K562 (cell line): ENCODE data around the gene SERPINE2. TPM values are rescaled to one million over a fixed set of nuclear protein-coding genes. Genes with fewer than 3 reads are reported as not detected.

Source experiments
- ATAC-seq: fragments of 200-7000 bp; cut with Tn5 transposase; 3 replicates; pipeline ENCODE4 v1.9.1; 2020; ENCODE audit warnings: moderate library complexity
- BruUV-seq: library from RNA; stranded (reverse); fragments of 400-500 nt; replicated peaks from 2 replicates; lab custom pipeline; 2021; lab: Mats Ljungman, UMichigan
- CTCF ChIA-PET: fragments of 300-600 bp; formaldehyde crosslinking; extraction: SDS; loops from one replicate; lab custom pipeline; 2021; ENCODE audit warnings: low intra/inter-chr PET ratio; lab: Yijun Ruan, JAX
- POLR2A ChIA-PET: fragments of 300-600, 350-650 bp; sonication (Branson Sonifier 250); formaldehyde crosslinking; extraction: SDS; loops from one replicate; lab custom pipeline; 2021; ENCODE audit warnings: antibody characterized with exemption, inconsistent platforms; lab: Yijun Ruan, JAX
- DNase-seq, 4 experiments: peaks; one replicate each; pipeline versions ENCODE4 v3.0.0 to v3.0.0-alpha.2; 2011 to 2018; ENCODE audit warnings: low spot score in 3 of 4, mixed read lengths in 3 of 4; ENCODE audit errors: extremely low read depth in 1 of 4
- FAIRE-seq: peaks from 2 replicates; lab custom pipeline; 2011; peaks lifted over from hg19 to GRCh38; lab: Jason Lieb, UNC
- H2AFZ ChIP-seq: 2 replicates; pipeline ENCODE4 v1.6.0; 2011; ENCODE audit warnings: low read depth, low read length, control low read depth, inconsistent platforms
- H3K27ac ChIP-seq: fragments of 200-600 bp; 3 replicates; pipeline ENCODE4 v1.8.0; 2011; ENCODE audit warnings: low read depth, mild to moderate bottlenecking, control low read depth, inconsistent platforms, low read length, moderate library complexity, mixed read lengths; ENCODE audit errors: extremely low read depth
- H3K27me3 ChIP-seq, 2 experiments: fragments of 300-600 bp in 1 of 2; 2 replicates in 1 of 2; 3 replicates in 1 of 2; pipeline versions ENCODE4 v1.6.0 to v1.8.0; 2011; ENCODE audit warnings: inconsistent platforms in 2 of 2, low read length in 2 of 2, mild to moderate bottlenecking in 1 of 2, mixed read lengths in 1 of 2, moderate library complexity in 1 of 2; ENCODE audit not compliant: control insufficient read depth in 2 of 2, insufficient read depth in 2 of 2
- H3K36me3 ChIP-seq: fragments of 300-600 bp; 3 replicates; pipeline ENCODE4 v1.8.0; 2011; ENCODE audit warnings: mild to moderate bottlenecking, low read length, inconsistent platforms; ENCODE audit not compliant: control insufficient read depth, insufficient read depth
- H3K4me1 ChIP-seq, 2 experiments: fragments of 200-600 bp in 1 of 2; replicated peaks in 1 of 2; 2 replicates in 1 of 2; 3 replicates in 1 of 2; pipeline versions ENCODE4 v1.5.1 to v1.8.0; 2011; ENCODE audit warnings: inconsistent platforms in 2 of 2, low read length in 2 of 2, mild to moderate bottlenecking in 1 of 2, mixed read lengths in 1 of 2, moderate library complexity in 1 of 2; ENCODE audit not compliant: control insufficient read depth in 2 of 2, insufficient read depth in 2 of 2
- H3K4me2 ChIP-seq: 2 replicates; pipeline ENCODE4 v1.6.1; 2011; ENCODE audit warnings: low read length, control low read depth, inconsistent platforms, mixed read lengths; ENCODE audit not compliant: insufficient read depth
- H3K4me3 ChIP-seq: fragments of 200-600 bp; sonication (generic), shearing (Covaris generic); 2 replicates; pipeline ENCODE4 v1.5.1; 2016; ENCODE audit warnings: control low read depth, inconsistent platforms
- H3K79me2 ChIP-seq: fragments of 200-600 bp; 3 replicates; pipeline ENCODE4 v1.8.0; 2011; ENCODE audit warnings: low read length, inconsistent platforms; ENCODE audit not compliant: control insufficient read depth, insufficient read depth
- H3K9ac ChIP-seq, 2 experiments: 2 replicates each; pipeline versions ENCODE4 v1.6.0 to v1.6.1; 2011; ENCODE audit warnings: low read depth in 2 of 2, low read length in 2 of 2, control low read depth in 1 of 2, inconsistent platforms in 1 of 2, mild to moderate bottlenecking in 1 of 2, mixed read lengths in 1 of 2; ENCODE audit not compliant: insufficient read depth in 1 of 2
- H3K9me1 ChIP-seq: one replicate; pipeline ENCODE4 v1.6.0; 2011; ENCODE audit warnings: inconsistent platforms, mild to moderate bottlenecking, low read length, moderate library complexity; ENCODE audit not compliant: control insufficient read depth, insufficient read depth
- H3K9me3 ChIP-seq: replicated peaks from 2 replicates; pipeline ENCODE4 v1.5.1; 2011; ENCODE audit warnings: low read depth, low read length, inconsistent platforms; ENCODE audit not compliant: control insufficient read depth, insufficient read depth
- H4K20me1 ChIP-seq: replicated peaks from 2 replicates; pipeline ENCODE4 v1.6.1; 2011; ENCODE audit warnings: low read length, inconsistent platforms, mixed read lengths; ENCODE audit not compliant: control insufficient read depth, insufficient read depth
- ASH1L ChIP-seq: fragments of 450-650 bp; IDR thresholded peaks from 2 replicates; pipeline ENCODE4 v1.6.1; 2018; ENCODE audit warnings: borderline replicate concordance, mild to moderate bottlenecking, low read depth; ENCODE audit not compliant: partially characterized antibody
- ESRRA ChIP-seq: fragments of 450-650 bp; IDR thresholded peaks from 2 replicates; pipeline ENCODE4 v1.6.1; 2014; ENCODE audit warnings: low read depth, mild to moderate bottlenecking, moderate library complexity, borderline replicate concordance
- HDAC1 ChIP-seq, 2 experiments: fragments of 450-650 bp; IDR thresholded peaks; 2 replicates each; pipeline ENCODE4 v1.6.1; 2016 to 2017; ENCODE audit warnings: inconsistent platforms in 1 of 2, mild to moderate bottlenecking in 1 of 2, moderate library complexity in 1 of 2
- MEF2A ChIP-seq: IDR thresholded peaks from 2 replicates; pipeline ENCODE4 v1.6.1; 2011; ENCODE audit warnings: low read depth, mild to moderate bottlenecking, low read length, moderate library complexity; ENCODE audit not compliant: control insufficient read depth
- WGBS: fragments of 100-300 bp; shearing (Covaris generic); methylation state at CpG from one replicate; pipeline ENCODE4 v1.1.6; 2016; ENCODE audit warnings: low coverage, mixed read lengths; ENCODE audit not compliant: insufficient coverage; ENCODE audit errors: missing lambda C conversion rate; 5-methylcytosine and 5-hydroxymethylcytosine counted together
- in situ Hi-C: fragments of 300-500 bp; cut with MboI; formaldehyde crosslinking; loops from 4 replicates; pipeline ENCODE4 v1.15.0; 2018; ENCODE audit warnings: inconsistent platforms, mixed read lengths
- intact Hi-C: fragments of 100-400 bp; cut with micrococcal nuclease; formaldehyde crosslinking; loops from 2 replicates; pipeline ENCODE4 v1.14.2; 2022
- polyA plus RNA-seq, 8 experiments: library from polyadenylated mRNA; depleted of rRNA in 4 of 8; stranded (reverse) in 5 of 8; unstranded in 3 of 8; fragments of >200 nt; fragmentation: Nextera tagmentation in 2 of 8; fragmentation: Illumina TruSeq in 1 of 8; extraction: Ambion mirVana in 2 of 8; extraction: Trizol in 1 of 8; gene quantifications; 2 replicates each; pipeline versions ENCODE4 v1.2.1 to v1.2.3, GENCODE V29; 2011 to 2014; ENCODE audit warnings: inconsistent platforms in 1 of 8, missing spikeins in 1 of 8
- total RNA-seq, 7 experiments: library from RNA; depleted of rRNA in 6 of 7; stranded (reverse); fragments of >200 nt in 6 of 7; fragmentation: Illumina TruSeq in 2 of 7; extraction: Trizol in 2 of 7; gene quantifications; 2 replicates each; pipeline versions ENCODE4 v1.2.1 to v1.2.3, GENCODE V29; 2011 to 2021; ENCODE audit warnings: low replicate concordance in 1 of 7
- TF ChIP-seq, protein P1 (sequence below): sonication (generic); formaldehyde crosslinking; IDR thresholded peaks from 2 replicates; pipeline ENCODE4 v1.8.0; 2023; ENCODE audit warnings: missing genetic modification reagents, mild to moderate bottlenecking, borderline replicate concordance

Gene SERPINE2
- total and polyA plus RNA-seq, 9 of the 15 experiments (the other 6 are each of a cell fraction or from before 2014, with no cell fraction given) = 0.03 to 0.16 (median 0.13) TPM; not detected in 6

DNA sequence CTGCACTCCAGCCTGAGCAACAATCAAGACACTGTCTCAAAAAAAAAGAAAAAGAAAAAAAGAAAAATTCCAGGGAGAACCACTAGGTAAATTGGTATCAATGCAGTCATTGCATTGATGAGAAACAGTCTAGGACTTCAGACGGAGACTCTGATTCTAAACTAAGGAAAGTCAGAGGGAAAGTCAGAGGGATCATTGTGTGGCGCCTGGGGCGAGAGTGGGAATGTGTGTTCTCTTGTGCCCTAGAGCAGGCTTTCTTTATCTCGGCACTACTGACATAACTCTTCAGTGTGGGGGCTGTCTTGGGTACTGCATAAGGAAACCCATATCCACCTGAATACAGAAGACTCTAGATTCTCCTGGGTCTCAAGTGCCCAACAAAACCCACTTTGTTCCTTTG lies 24.8 kb downstream of the SERPINE2 start (continued):
- TF ChIP-seq, protein P1, sequence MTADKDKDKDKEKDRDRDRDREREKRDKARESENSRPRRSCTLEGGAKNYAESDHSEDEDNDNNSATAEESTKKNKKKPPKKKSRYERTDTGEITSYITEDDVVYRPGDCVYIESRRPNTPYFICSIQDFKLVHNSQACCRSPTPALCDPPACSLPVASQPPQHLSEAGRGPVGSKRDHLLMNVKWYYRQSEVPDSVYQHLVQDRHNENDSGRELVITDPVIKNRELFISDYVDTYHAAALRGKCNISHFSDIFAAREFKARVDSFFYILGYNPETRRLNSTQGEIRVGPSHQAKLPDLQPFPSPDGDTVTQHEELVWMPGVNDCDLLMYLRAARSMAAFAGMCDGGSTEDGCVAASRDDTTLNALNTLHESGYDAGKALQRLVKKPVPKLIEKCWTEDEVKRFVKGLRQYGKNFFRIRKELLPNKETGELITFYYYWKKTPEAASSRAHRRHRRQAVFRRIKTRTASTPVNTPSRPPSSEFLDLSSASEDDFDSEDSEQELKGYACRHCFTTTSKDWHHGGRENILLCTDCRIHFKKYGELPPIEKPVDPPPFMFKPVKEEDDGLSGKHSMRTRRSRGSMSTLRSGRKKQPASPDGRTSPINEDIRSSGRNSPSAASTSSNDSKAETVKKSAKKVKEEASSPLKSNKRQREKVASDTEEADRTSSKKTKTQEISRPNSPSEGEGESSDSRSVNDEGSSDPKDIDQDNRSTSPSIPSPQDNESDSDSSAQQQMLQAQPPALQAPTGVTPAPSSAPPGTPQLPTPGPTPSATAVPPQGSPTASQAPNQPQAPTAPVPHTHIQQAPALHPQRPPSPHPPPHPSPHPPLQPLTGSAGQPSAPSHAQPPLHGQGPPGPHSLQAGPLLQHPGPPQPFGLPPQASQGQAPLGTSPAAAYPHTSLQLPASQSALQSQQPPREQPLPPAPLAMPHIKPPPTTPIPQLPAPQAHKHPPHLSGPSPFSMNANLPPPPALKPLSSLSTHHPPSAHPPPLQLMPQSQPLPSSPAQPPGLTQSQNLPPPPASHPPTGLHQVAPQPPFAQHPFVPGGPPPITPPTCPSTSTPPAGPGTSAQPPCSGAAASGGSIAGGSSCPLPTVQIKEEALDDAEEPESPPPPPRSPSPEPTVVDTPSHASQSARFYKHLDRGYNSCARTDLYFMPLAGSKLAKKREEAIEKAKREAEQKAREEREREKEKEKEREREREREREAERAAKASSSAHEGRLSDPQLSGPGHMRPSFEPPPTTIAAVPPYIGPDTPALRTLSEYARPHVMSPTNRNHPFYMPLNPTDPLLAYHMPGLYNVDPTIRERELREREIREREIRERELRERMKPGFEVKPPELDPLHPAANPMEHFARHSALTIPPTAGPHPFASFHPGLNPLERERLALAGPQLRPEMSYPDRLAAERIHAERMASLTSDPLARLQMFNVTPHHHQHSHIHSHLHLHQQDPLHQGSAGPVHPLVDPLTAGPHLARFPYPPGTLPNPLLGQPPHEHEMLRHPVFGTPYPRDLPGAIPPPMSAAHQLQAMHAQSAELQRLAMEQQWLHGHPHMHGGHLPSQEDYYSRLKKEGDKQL (CRISPR knock-in tag) = no peak

DNA sequence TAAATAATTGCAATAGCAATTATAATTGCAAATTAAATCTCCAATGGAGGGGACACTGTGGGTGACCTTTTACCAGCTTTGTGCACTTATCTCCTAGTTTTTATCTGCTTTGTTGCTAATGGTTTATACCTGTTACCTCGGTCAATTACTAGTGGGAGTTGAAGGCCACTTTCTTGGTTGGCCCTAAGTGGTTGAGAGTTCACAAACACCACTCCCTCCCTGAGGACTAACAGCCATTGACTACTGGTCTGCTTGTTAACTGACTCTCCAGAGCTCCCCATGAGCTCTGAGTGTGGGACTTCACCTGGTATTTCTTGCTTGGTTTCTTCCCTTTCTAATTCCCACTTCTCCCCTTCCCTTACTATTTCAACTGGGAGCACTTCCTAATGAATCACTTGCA lies 27.2 kb downstream of the SERPINE2 start:
- DNase-seq = no peak
- H3K9ac ChIP-seq = no peak overlapping the region
- H3K9me1 ChIP-seq = no peaks in the 10 kb centered on the region
- H4K20me1 ChIP-seq = no peaks in the 10 kb centered on the region
- no peak for ATAC-seq
- H3K79me2 ChIP-seq = no peaks in the 10 kb centered on the region
- H2AFZ ChIP-seq = no peak overlapping the region
- in situ Hi-C loops (no loop called here), intact Hi-C loops (no loop called here)
- H3K27me3 ChIP-seq = peaks cover 0 to 4% of the 10 kb centered on the region in 2 experiments; a peak in 2 of 5 replicates
- no peak overlapping the region for H3K4me2 ChIP-seq
- TF ChIP-seq ESRRA (no peak), ASH1L (no peak), HDAC1 (IDR thresholded peaks at IDR 0.05) (no peak), MEF2A (no peak)
- no TSS peak for BruUV-seq
- CTCF ChIA-PET = no interaction called here
- H3K9me3 ChIP-seq = no peaks in the 10 kb centered on the region
- no peak overlapping the region for H3K27ac ChIP-seq
- no CpG with 5 or more reads among the region's 1 CpG for WGBS
- H3K4me3 ChIP-seq = no peak overlapping the region
- no peaks in the 10 kb centered on the region for H3K4me1 ChIP-seq
- FAIRE-seq = no peak
- POLR2A ChIA-PET = no interaction called here
- no peaks in the 10 kb centered on the region for H3K36me3 ChIP-seq
